NT2/D1 (cell line): Measurements from ENCODE around the gene MMP24.

Experiments used
- SUZ12 ChIP-seq: IDR thresholded peaks from 2 replicates; pipeline ENCODE4 v1.6.1; 2011; ENCODE audit not compliant: insufficient read length, insufficient read depth; ENCODE audit errors: extremely low read depth
- YY1 ChIP-seq: IDR thresholded peaks from 2 replicates; pipeline ENCODE4 v1.6.1; 2011; ENCODE audit not compliant: insufficient read length, insufficient read depth

GRCh38 chr20:35290186-35290886 is 63.8 kb downstream of the MMP24 start:
- no peak for TF ChIP-seq SUZ12
- TF ChIP-seq YY1: no peak
